ENCODE results near the gene RASSF10.
"Not testable (repeated sequence)": the region's sequence is repeated elsewhere in the genome, so short reads cannot be mapped to it uniquely, and the experiment has no call there.

The RASSF10 gene

GRCh38 chr11:13026722-13027121 is 17.6 kb downstream of the RASSF10 start:
- no peak for DNase-seq (ENCODE audit: low read depth in 2 of 2)

DNA sequence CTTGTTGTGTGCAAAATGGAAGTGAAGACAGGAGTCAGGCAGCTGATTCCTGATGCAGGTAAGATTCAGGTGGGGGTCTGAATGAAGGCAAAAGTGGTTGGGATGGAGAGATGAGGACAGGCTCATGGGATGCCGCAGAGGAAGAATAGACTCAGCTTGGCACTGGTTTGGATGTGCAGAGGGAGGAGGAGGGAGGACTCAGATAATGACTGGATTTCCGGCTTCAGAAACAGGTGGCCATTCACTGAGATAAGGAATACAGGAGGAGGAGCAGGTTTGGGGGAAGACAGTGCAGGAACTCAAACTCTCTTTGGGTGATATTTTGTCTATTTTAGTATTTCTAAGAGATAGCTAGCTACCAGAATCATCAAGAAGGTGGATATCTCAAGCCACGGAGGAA is 19.2 kb downstream of the RASSF10 start:
- DNase-seq (ENCODE audit: low read depth in 2 of 2) = no peak

DNA sequence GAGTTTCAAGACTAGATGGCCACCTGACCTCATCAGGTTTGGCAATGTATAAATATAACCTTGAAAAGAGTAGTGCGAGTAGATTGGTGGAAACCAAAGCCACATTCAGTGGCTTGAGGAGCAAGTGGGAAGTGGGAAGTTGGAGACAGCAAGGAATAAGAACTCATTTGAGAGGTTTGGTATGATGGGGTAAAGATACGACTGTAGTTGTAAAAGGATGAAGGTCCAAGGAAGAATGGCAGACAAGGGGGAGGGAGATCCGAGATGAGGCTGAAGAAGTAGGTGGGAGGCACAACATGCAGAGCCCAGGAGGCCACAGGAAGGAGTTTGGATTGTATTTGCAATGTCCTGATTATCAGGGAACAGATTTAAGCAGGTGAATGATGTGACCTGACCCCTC is 20.8 kb downstream of the RASSF10 start:
- DNase-seq (ENCODE audit: low read depth in 2 of 2) = no peak

GRCh38 chr11:13030857-13031256 is 21.7 kb downstream of the RASSF10 start:
- DNase-seq (ENCODE audit: low read depth in 2 of 2) = no peak

GRCh38 chr11:13031349-13031748 is 22.2 kb downstream of the RASSF10 start:
- no peak for DNase-seq (ENCODE audit: low read depth in 2 of 2)

- no peak for DNase-seq (ENCODE audit: low read depth in 2 of 2)
Observed at GRCh38 chr11:13033760-13034533, 24.8 kb downstream of the RASSF10 start.

- no peak for DNase-seq (ENCODE audit: low read depth in 2 of 2)
Observed at GRCh38 chr11:13035711-13036110, 26.6 kb downstream of the RASSF10 start.

DNA sequence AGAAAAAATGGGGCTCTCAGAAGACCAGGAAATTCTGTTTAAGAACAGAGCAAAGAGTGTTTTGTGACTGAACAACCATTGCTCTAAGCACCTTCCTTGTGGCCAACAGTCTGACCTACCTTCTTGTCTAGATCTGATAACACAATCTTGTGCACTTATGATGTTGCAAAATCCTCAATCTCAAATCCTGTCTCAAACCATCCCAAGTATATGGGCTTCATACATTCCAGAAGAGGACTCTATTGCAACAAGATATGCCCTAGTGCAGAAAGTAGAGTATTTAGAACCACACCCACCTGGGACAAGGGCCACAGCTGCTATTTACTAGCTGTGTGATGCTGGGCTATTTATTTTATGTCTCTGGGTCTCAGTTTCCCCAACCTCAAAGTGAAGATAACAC is 27.1 kb downstream of the RASSF10 start:
- no peak for DNase-seq (ENCODE audit: low read depth in 2 of 2)

GRCh38 chr11:13038366-13038765 is 29.2 kb downstream of the RASSF10 start:
- no peak for DNase-seq (ENCODE audit: low read depth in 2 of 2)

- DNase-seq (ENCODE audit: low read depth in 2 of 2) = no peak
Observed at GRCh38 chr11:13039126-13039525, 30.0 kb downstream of the RASSF10 start.

DNA sequence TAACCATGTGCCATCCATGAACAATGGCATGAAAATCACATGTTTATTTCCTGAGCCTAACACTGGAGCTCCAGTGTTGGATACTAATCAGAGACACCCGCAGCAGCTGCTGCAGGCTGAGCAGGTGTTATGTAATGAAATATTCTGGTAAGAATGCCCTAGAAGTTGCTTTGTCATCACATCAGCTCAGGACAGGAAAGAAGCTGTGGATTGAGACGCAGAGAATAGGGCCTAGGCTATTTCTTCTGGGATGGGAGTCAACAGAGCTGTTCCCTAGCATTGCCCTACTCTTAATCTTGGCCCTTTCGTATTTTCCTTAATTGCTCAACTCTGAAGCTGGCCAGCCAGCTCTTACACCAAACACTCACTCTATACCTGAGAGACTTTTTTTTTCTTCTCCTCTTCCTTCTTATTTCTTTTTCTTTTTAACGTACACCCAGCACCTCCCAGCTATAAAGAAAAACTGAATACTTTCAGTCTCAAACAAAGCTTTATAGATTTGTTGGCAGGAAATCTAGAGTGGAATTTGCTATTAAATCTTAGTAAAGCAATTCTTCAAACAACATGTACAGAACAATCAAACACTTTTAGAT is 31.9 kb downstream of the RASSF10 start:
- DNase-seq (ENCODE audit: low read depth in 2 of 2) = no peak

- no peak for DNase-seq (ENCODE audit: low read depth in 2 of 2)
Observed at GRCh38 chr11:13042873-13043342, 33.8 kb downstream of the RASSF10 start.

DNA sequence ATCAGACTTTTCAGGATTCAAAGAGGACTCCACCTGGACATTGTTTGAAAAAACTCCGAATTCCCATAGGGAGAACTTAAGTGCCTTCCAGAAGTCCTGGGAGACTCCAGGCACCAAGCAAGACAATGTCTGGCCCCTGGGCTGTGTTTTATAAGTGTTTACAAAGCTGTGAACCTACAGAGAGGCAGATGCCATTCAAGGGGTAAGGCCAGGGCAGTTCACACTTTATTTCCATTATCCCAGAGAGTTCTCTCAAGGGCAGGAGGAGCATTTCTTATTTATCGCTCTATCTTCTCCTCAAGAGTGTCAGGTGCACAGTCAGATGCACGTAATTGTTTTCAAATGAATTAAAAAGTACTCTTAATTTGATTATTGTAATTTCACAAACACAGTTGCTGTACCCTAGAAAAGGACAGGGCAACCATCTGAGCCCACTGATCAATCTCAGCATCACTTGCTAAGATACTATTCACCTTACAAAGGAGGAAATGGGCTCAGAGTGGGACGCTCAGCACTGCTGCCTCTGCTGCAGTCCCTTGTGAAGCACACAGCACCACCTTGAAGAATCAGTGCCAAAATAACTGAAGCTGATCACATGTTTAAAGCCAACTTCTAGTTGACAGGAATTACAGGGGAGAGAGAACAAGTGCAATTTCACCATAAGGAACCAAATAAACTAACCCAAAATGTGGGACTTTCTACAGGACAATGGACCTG is 35.0 kb downstream of the RASSF10 start:
- no peak for DNase-seq (ENCODE audit: low read depth in 2 of 2)

DNA sequence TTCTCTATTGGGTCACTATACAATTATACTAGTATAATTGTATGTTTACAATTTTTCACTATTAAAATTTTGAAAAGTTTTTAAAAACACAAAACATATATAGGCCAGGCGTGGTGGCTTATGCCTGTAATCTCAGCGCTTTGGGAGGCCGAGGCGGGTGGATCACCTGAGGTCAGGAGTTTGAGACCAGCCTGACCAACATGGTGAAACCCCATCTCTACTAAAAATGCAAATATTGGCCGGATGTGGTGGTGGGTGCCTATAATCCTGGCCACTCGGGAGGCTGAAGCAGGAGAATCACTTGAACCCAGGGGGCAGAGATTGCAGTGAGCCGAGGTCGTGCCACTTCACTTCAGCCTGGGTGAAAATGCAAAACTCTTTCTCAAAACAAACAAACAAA is 36.0 kb downstream of the RASSF10 start:
- DNase-seq (ENCODE audit: low read depth in 2 of 2) = not testable (repeated sequence)

DNA sequence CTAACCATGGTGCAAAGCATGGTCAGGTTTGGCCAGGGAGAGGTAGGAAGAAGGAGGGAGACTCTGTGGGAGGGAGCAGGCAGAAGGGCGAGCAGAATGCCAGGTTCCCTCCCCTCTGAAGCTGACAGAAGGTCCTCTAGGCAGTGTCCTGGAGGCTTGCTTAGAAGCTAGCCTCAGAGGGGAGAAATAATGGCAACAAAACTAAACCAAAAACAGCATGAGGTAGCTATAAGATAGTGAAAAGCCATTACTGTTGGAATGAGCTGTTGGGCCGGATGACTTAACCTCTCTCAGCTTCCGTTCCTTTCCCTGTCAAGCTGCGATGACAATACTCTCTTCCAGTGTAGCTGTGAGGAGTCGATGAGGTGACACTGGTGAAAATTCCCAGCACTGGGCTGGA is 36.6 kb downstream of the RASSF10 start:
- no peak for DNase-seq (ENCODE audit: low read depth in 2 of 2)

GRCh38 chr11:13046637-13047570 is 37.8 kb downstream of the RASSF10 start:
- DNase-seq (ENCODE audit: low read depth in 2 of 2) = no peak

DNA sequence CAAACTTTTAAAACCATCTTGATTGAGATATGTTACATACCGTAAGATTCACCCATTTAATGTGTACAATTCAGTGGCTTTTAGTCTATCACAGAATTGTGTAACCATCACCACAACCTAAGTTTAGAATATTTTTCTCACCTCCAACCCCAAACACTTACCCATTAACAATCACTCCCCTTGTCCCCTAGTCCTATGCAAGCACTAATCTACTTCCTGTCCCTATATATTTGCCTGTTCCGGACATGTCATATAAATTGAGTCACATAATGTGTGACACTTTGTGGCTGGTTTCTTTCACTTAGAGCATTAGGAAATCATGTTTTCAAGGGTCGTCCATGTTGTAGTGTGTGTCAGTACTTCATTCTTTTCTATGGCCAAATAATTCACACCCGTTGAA is 38.8 kb downstream of the RASSF10 start:
- DNase-seq (ENCODE audit: low read depth in 2 of 2) = no peak

DNA sequence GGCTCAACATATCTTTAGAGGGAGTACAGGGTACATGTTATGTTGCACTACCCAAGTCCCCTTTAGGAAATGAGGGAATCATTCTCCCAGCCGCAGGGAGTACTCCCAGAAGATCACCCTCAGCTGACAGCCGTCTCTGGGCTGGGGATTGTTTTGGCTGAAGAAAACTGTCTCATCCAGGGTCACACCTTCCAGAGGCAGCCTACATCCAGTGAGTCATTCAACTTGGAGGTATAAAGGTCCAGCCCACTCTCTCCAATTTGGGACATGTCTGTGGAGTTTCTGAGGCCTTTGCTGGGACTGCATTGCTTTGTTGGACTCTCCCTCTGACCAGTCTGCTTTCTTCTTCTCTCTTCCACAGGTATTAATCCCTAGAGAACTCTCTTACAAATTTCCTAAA is 42.1 kb downstream of the RASSF10 start:
- DNase-seq (ENCODE audit: low read depth in 2 of 2) = no peak

GRCh38 chr11:13052130-13052571 is 43.0 kb downstream of the RASSF10 start:
- DNase-seq (ENCODE audit: low read depth in 2 of 2) = no peak

DNA sequence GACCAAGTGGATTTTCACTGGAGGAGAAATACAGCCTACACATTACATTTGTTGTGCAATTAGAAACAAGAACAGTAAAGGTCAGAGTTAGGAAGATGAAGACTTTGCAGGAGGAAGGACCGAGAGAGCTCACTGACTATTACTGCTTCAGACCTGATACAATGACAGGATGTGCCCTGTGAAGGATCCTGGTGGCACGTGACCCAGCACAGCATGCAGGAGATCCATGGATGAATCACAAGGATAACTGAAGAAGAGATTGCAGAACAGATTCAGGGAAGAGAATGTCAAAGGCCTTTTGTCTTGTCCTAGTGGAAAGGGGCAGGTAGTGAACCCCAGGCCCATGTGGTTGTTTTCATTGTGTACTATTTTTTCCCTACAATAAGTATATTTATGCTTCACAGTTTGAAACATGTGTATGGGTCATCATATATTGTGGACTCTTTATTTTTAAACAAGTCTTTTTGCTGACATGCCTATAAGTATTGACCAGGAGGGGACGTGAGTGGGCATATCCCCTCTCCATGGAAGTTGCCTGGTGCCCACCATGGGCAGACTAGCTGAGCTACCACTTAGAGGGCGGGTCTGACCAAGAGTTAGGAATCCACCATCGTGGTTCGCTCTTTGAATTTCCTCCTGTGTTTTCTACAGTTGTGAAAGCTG is 44.3 kb downstream of the RASSF10 start:
- DNase-seq (ENCODE audit: low read depth in 2 of 2) = no peak

- no peak for DNase-seq (ENCODE audit: low read depth in 2 of 2)
Observed at GRCh38 chr11:13054278-13054677, 45.2 kb downstream of the RASSF10 start.

All from activated CD4-positive, alpha-beta T cell treated with anti-CD3 and anti-CD28 coated beads for 24 hours (primary cell).